NCI-H1105 treated with DMSO at 0.1 percent for 48 hours (cell line): ENCODE measurements around the gene NABP2.

Experiments used
- DNase-seq: peaks from one replicate; lab custom pipeline; 2025; lab: John Stamatoyannopoulos, UW

Gene NABP2

DNA sequence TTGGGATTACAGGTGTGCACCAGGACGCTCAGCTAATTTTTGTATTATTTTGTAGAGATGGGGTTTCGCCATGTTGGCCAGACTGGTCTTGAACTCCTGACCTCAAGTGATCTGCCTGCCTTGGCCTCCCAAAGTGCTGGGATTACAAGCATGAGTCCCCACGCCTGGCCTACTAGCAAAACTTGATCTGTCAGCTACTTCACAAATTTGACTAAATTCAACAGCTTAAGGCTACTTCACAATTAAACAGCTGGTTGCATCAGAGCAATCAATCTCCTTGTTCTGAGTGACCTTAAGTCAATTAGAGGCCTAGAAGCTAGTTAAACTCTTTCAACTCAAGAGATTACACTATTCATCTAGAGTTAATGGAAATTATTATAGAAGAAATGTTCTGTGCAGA lies 54.8 kb downstream of the NABP2 start:
- DNase-seq: no peak
